Mesothelial cell of epicardium (in vitro differentiated cells): ENCODE results near the gene UBL7. TPM values are rescaled to one million over a fixed set of nuclear protein-coding genes. Genes with fewer than 3 reads are reported as not detected.

ENCODE experiments used
- DNase-seq, 2 experiments: peaks; one replicate each; pipeline ENCODE4 v3.0.0; 2021; ENCODE audit warnings: low spot score in 2 of 2; ENCODE audit not compliant: unreplicated experiment in 2 of 2
- H3K27ac Mint-ChIP-seq: 2 replicates; pipeline ENCODE4 v1.8.0; 2021; ENCODE audit warnings: mixed read lengths
- H3K27me3 Mint-ChIP-seq: 2 replicates; pipeline ENCODE4 v1.8.0; 2021; ENCODE audit warnings: low read depth, mixed read lengths
- H3K36me3 Mint-ChIP-seq: 2 replicates; pipeline ENCODE4 v1.8.0; 2021; ENCODE audit warnings: mixed read lengths
- H3K4me1 Mint-ChIP-seq: 2 replicates; pipeline ENCODE4 v1.8.0; 2021; ENCODE audit warnings: mixed read lengths
- H3K4me3 Mint-ChIP-seq: 2 replicates; pipeline ENCODE4 v1.8.0; 2021; ENCODE audit warnings: mild to moderate bottlenecking, moderate library complexity, mixed read lengths
- H3K9me3 Mint-ChIP-seq: 2 replicates; pipeline ENCODE4 v1.8.0; 2021; ENCODE audit warnings: mixed read lengths
- total RNA-seq: library from RNA; stranded (reverse); gene quantifications from 3 replicates; pipeline ENCODE4 v1.2.1, GENCODE V29; 2021
- TF ChIP-seq, protein P1 (sequence below): fragments of 200-600 bp; sonication (generic); IDR thresholded peaks from one replicate; pipeline ENCODE4 v1.5.0; 2021; ENCODE audit warnings: antibody characterized with exemption; ENCODE audit not compliant: unreplicated experiment

The UBL7 gene
- total RNA-seq, 1 donor from 2014 or later: 43.2 TPM

DNA sequence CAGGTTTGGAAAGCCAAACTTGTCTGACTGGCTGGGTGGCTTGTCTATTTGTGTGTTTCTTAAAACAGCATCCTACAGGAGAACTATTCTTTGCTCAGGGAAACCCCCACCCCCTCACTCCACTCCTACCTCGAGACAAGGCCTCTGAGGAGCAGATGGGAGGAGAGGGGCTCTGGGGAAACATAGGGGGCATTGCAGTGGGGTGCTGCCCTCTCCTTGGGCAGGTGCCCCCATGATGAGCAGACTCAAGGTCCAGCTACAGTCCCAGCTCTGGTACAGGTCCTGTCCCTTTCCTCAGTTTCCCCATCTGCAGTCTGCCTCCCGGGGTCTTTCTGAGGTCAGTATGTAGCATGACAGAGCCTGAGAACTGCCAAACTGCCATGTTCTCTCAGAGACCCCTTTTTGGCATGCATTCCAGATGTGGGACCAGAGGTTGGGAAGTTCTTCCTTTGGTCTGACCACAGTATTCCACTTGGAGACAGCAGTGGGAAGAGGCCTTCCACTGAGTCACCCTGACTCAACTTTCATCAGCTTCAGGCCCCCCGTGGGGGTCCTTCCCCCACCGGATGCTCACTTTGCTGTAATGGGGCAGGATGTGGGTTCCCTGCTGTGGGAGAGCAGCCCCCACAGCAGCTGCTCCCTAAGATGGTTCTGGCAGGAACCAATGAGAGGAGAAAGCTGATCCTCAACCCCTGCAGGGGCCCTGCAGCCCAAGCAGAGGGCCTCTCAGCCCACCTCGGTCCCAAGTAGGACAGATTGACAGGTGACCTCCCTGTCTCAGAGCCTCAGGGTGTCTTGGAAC is 61.2 kb downstream of the UBL7 start:
- Mint-ChIP-seq H3K27me3 (no peaks in the 10 kb centered on the region), H3K4me1 (peaks cover 15% of the 10 kb centered on the region), H3K9me3 (no peaks in the 10 kb centered on the region), H3K36me3 (no peaks in the 10 kb centered on the region), H3K4me3 (no peak overlapping the region), H3K27ac (no peak overlapping the region)
- TF ChIP-seq, protein P1, sequence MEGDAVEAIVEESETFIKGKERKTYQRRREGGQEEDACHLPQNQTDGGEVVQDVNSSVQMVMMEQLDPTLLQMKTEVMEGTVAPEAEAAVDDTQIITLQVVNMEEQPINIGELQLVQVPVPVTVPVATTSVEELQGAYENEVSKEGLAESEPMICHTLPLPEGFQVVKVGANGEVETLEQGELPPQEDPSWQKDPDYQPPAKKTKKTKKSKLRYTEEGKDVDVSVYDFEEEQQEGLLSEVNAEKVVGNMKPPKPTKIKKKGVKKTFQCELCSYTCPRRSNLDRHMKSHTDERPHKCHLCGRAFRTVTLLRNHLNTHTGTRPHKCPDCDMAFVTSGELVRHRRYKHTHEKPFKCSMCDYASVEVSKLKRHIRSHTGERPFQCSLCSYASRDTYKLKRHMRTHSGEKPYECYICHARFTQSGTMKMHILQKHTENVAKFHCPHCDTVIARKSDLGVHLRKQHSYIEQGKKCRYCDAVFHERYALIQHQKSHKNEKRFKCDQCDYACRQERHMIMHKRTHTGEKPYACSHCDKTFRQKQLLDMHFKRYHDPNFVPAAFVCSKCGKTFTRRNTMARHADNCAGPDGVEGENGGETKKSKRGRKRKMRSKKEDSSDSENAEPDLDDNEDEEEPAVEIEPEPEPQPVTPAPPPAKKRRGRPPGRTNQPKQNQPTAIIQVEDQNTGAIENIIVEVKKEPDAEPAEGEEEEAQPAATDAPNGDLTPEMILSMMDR: no peak
- DNase-seq: no peak

DNA sequence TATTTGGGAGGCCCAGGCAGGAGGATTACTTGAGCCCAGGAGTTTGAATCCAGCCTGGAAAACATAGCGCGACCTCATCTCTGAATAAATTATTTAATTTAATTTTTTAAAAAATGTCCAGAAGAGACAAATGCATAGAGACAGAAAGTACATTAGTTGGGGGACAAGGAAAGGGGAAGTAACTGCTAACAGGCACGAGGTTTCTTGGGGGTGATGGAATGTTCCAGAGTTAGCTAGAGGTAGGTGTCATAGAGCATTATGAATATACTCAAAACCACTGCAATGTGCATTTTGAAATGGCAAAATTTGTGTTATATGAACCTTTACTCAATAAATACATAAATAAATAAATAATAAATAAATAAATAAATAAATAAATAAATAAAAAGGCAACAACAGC is 61.9 kb downstream of the UBL7 start:
- DNase-seq: no peak
- Mint-ChIP-seq H3K36me3 (no peaks in the 10 kb centered on the region), H3K9me3 (no peaks in the 10 kb centered on the region), H3K4me3 (no peak overlapping the region), H3K27me3 (no peaks in the 10 kb centered on the region), H3K27ac (no peak overlapping the region), H3K4me1 (peaks cover 12% of the 10 kb centered on the region)
- TF ChIP-seq, protein P1: no peak

DNA sequence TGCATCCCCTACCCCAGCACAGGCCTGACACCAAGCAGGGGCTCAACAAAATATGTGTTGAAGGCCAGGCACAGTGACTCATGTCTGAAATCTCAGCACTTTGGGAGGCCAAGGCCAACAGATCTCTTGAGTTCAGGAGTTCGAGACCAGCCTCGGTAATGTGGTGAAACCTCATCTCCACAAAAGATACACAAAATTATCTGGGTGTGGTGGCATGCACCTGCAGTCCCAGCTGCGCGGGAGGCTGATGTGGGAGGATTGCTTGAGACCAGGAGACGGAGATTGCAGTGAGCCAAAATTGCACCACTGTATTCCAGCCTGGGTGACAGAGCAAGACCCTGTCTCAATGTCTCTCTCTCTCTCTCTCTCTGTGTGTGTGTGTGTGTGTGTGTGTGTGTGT is 62.8 kb downstream of the UBL7 start:
- no peaks in the 10 kb centered on the region for H3K36me3 Mint-ChIP-seq
- H3K27me3 Mint-ChIP-seq: no peaks in the 10 kb centered on the region
- H3K4me3 Mint-ChIP-seq: no peak overlapping the region
- peaks cover 8% of the 10 kb centered on the region for H3K4me1 Mint-ChIP-seq
- DNase-seq: no peak
- H3K9me3 Mint-ChIP-seq: no peaks in the 10 kb centered on the region
- TF ChIP-seq, protein P1: no peak
- H3K27ac Mint-ChIP-seq: no peak overlapping the region

DNA sequence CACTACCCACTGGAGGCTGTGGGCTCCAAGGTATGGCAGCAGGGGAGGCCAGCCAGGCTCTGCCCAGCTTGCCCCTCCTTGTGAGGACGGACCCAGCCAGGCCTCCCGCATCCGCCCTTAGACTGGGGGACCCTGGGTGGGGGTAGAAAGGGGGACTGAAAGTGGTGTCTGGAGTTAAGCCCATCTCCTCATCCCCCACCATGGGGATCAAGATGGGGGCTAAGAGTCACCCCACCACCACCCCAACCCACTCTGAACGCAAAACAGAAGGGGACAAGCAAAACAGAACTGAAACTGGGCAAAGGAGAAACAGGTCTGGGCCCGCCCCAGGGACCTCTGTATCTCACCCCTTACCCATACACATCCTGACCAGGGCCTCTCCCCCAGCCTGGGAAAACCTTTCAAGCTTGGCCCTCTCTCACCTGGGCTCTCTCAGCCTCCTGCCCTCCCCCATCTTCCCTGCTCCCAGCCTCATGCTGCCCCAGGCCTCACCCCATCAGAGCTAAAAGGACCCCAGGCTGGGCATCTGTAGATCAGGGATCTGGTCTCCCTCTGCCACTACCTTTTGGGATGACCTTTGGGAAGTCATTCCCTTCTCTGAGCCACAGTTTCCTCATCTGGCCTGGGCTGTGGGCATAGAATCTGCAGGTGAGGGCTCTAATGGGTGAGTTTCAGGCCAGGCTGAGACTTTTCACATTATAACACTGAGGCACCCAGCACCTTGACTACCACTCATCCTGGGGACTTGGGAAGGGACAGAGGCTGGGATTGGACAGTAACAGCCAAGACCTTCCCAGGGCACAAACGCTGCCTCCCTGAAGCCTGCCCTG is 63.5 kb downstream of the UBL7 start:
- TF ChIP-seq, protein P1: no peak
- no peaks in the 10 kb centered on the region for H3K27me3 Mint-ChIP-seq
- no peak overlapping the region for H3K27ac Mint-ChIP-seq
- H3K36me3 Mint-ChIP-seq: no peaks in the 10 kb centered on the region
- peaks cover 15% of the 10 kb centered on the region for H3K4me1 Mint-ChIP-seq
- no peak overlapping the region for H3K4me3 Mint-ChIP-seq
- H3K9me3 Mint-ChIP-seq: no peaks in the 10 kb centered on the region
- no peak for DNase-seq

- TF ChIP-seq, protein P1: no peak
- no peak for DNase-seq
- Mint-ChIP-seq H3K4me1 (peaks cover 23% of the 10 kb centered on the region), H3K36me3 (no peaks in the 10 kb centered on the region), H3K4me3 (no peak overlapping the region), H3K27ac (no peak overlapping the region), H3K27me3 (no peaks in the 10 kb centered on the region), H3K9me3 (no peaks in the 10 kb centered on the region)
These were observed 64.3 kb downstream of the UBL7 start for GRCh38 chr15:74396445-74397238.
